Activated B cell treated with CpG ODN at 0.5 μM for 24 hours (primary cell): Measurements from ENCODE around the gene USP20. TPM values are rescaled to one million over a fixed set of nuclear protein-coding genes. Genes with fewer than 3 reads are reported as not detected.

Experiments used
- ATAC-seq: fragments of 200-7000 bp; cut with Tn5 transposase; one replicate; pipeline ENCODE4 v1.10.0; 2021; ENCODE audit warnings: low read depth, mild to moderate bottlenecking, moderate library complexity
- CTCF ChIA-PET: fragments of 350-600 bp; sonication (Branson Sonifier 250); formaldehyde crosslinking; loops from one replicate; lab custom pipeline; 2021; ENCODE audit warnings: antibody characterized with exemption; lab: Charles Lee
- POLR2A ChIA-PET: fragments of 350-600 bp; sonication (Branson Sonifier 250); formaldehyde crosslinking; loops from one replicate; lab custom pipeline; 2021; ENCODE audit warnings: antibody characterized with exemption; lab: Charles Lee
- DNase-seq: peaks from one replicate; pipeline ENCODE4 v3.0.0; 2022
- H3K27ac Mint-ChIP-seq: one replicate; pipeline ENCODE4 v1.8.0; 2020; ENCODE audit warnings: mixed read lengths
- H3K27me3 Mint-ChIP-seq: one replicate; pipeline ENCODE4 v1.8.0; 2021; ENCODE audit warnings: mixed read lengths
- H3K36me3 Mint-ChIP-seq: one replicate; pipeline ENCODE4 v1.8.0; 2021; ENCODE audit warnings: low read depth, mixed read lengths
- H3K4me1 Mint-ChIP-seq: one replicate; pipeline ENCODE4 v1.8.0; 2021; ENCODE audit warnings: mixed read lengths
- H3K4me3 Mint-ChIP-seq: one replicate; pipeline ENCODE4 v1.8.0; 2020; ENCODE audit warnings: mild to moderate bottlenecking, mixed read lengths
- H3K9me3 Mint-ChIP-seq: one replicate; pipeline ENCODE4 v1.8.0; 2020; ENCODE audit warnings: mixed read lengths
- intact Hi-C: fragments of 100-400 bp; cut with micrococcal nuclease; formaldehyde crosslinking; loops from one replicate; pipeline ENCODE4 v1.15.1; 2024
- total RNA-seq: library from RNA; stranded (reverse); gene quantifications from 2 replicates; pipeline ENCODE4 v1.2.3, GENCODE V29; 2022
- TF ChIP-seq, protein P1 (sequence below): fragments of 200-600 bp; IDR thresholded peaks from one replicate; pipeline ENCODE4 v1.8.0; 2022; ENCODE audit warnings: antibody characterized with exemption, mild to moderate bottlenecking

The USP20 gene
- total RNA-seq, 1 donor from 2014 or later = 31.6 TPM

- no peak for DNase-seq
- no peak overlapping the region for H3K27ac Mint-ChIP-seq
- H3K36me3 Mint-ChIP-seq = peaks cover 44% of the 10 kb centered on the region
- no peak for ATAC-seq
- H3K9me3 Mint-ChIP-seq = no peaks in the 10 kb centered on the region
- POLR2A ChIA-PET = interaction anchor here (0.6 kb wide), 1 partner anchor 92 kb away, joined by 5 read pairs; no protein-coding TSS in a partner anchor
- H3K4me3 Mint-ChIP-seq = no peak overlapping the region
- H3K27me3 Mint-ChIP-seq = no peaks in the 10 kb centered on the region
- peaks cover 18% of the 10 kb centered on the region for H3K4me1 Mint-ChIP-seq
- TF ChIP-seq, protein P1, sequence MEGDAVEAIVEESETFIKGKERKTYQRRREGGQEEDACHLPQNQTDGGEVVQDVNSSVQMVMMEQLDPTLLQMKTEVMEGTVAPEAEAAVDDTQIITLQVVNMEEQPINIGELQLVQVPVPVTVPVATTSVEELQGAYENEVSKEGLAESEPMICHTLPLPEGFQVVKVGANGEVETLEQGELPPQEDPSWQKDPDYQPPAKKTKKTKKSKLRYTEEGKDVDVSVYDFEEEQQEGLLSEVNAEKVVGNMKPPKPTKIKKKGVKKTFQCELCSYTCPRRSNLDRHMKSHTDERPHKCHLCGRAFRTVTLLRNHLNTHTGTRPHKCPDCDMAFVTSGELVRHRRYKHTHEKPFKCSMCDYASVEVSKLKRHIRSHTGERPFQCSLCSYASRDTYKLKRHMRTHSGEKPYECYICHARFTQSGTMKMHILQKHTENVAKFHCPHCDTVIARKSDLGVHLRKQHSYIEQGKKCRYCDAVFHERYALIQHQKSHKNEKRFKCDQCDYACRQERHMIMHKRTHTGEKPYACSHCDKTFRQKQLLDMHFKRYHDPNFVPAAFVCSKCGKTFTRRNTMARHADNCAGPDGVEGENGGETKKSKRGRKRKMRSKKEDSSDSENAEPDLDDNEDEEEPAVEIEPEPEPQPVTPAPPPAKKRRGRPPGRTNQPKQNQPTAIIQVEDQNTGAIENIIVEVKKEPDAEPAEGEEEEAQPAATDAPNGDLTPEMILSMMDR = no peak
- CTCF ChIA-PET = no interaction called here
- intact Hi-C loops = no loop called here
Observed at GRCh38 chr9:129871046-129871445, 35.8 kb downstream of the USP20 start.

- ChIA-PET POLR2A (no interaction called here), CTCF (no interaction called here)
- no peaks in the 10 kb centered on the region for H3K9me3 Mint-ChIP-seq
- H3K27me3 Mint-ChIP-seq = no peaks in the 10 kb centered on the region
- TF ChIP-seq, protein P1 = no peak
- no peak overlapping the region for H3K27ac Mint-ChIP-seq
- no peak for ATAC-seq
- intact Hi-C loops = no loop called here
- peaks cover 13% of the 10 kb centered on the region for H3K4me1 Mint-ChIP-seq
- no peak for DNase-seq
- H3K36me3 Mint-ChIP-seq = peaks cover 48% of the 10 kb centered on the region
- H3K4me3 Mint-ChIP-seq = no peak overlapping the region
Observed at GRCh38 chr9:129873563-129874190, 38.4 kb downstream of the USP20 start.

GRCh38 chr9:129874261-129875101, 39.2 kb downstream of the USP20 start:
- intact Hi-C loops = no loop called here
- Mint-ChIP-seq H3K27ac (no peak overlapping the region), H3K9me3 (no peaks in the 10 kb centered on the region), H3K36me3 (peaks cover 51% of the 10 kb centered on the region), H3K27me3 (no peaks in the 10 kb centered on the region), H3K4me3 (no peak overlapping the region), H3K4me1 (peaks cover 6% of the 10 kb centered on the region)
- ChIA-PET POLR2A (interaction anchor here (0.6 kb wide), 1 partner anchor 203 kb away, joined by 5 read pairs; no protein-coding TSS in a partner anchor), CTCF (no interaction called here)
- no peak for ATAC-seq
- TF ChIP-seq, protein P1 = no peak
- no peak for DNase-seq

DNA sequence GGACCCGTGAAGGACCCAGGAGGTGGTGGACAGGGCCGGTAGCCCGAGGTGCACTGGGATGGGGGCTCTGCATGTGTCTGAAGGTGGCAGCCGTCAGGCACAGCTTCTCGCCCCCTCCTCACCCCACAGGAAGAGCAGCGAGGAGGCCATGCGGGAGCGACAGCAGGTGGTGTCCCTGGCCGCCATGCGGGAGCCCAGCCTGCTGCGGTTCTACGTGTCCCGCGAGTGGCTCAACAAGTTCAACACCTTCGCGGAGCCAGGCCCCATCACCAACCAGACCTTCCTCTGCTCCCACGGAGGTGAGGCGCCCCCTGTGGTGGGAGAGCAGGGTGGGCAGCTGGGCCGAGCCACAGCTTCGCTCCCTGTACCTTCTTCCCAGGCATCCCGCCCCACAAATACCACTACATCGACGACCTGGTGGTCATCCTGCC, 39.9 kb downstream of the USP20 start:
- TF ChIP-seq, protein P1 = no peak
- Mint-ChIP-seq H3K36me3 (peaks cover 52% of the 10 kb centered on the region), H3K4me3 (no peak overlapping the region), H3K4me1 (peaks cover 5% of the 10 kb centered on the region), H3K9me3 (no peaks in the 10 kb centered on the region), H3K27ac (no peak overlapping the region), H3K27me3 (no peaks in the 10 kb centered on the region)
- DNase-seq (no peak), ATAC-seq (no peak)
- ChIA-PET POLR2A (interaction anchor here (0.6 kb wide), 1 partner anchor 203 kb away, joined by 5 read pairs; no protein-coding TSS in a partner anchor), CTCF (no interaction called here)
- intact Hi-C loops = no loop called here
